OCI-LY3 (cell line): Measurements from ENCODE around the gene ARHGAP15.

Source experiments
- H2AFZ ChIP-seq: fragments of 200-600, 300-600 bp; shearing (Covaris generic); 2 replicates; pipeline ENCODE4 v1.6.0; 2014; ENCODE audit warnings: antibody characterized with exemption, low read depth, low read length
- H3K27ac ChIP-seq: fragments of 200-600, 300-600 bp; sonication (generic); 2 replicates; pipeline ENCODE4 v1.5.1; 2014; ENCODE audit warnings: mild to moderate bottlenecking, low read length, moderate library complexity, mixed read lengths
- H3K27me3 ChIP-seq: fragments of 200-600, 300-600 bp; sonication (generic); 2 replicates; pipeline ENCODE4 v1.6.1; 2014; ENCODE audit warnings: low read depth, low read length, mixed read lengths
- H3K36me3 ChIP-seq: fragments of 200-600, 300-600 bp; sonication (generic); replicated peaks from 2 replicates; pipeline ENCODE3; 2014; ENCODE audit warnings: low read depth, low read length, mixed read lengths
- H3K4me1 ChIP-seq: fragments of 300-600, 200-600 bp; sonication (generic); 2 replicates; pipeline ENCODE4 v1.6.1; 2014; ENCODE audit warnings: low read length, mixed read lengths
- H3K4me2 ChIP-seq: fragments of 200-600, 300-600 bp; sonication (generic); 2 replicates; pipeline ENCODE4 v1.6.1; 2014; ENCODE audit warnings: low read length, mixed read lengths
- H3K4me3 ChIP-seq: fragments of 300-600, 200-600 bp; sonication (generic); 2 replicates; pipeline ENCODE4 v1.5.1; 2014; ENCODE audit warnings: antibody characterized with exemption, mild to moderate bottlenecking, low read length, moderate library complexity
- H3K79me2 ChIP-seq: fragments of 300-600, 200-600 bp; shearing (Covaris generic); 2 replicates; pipeline ENCODE4 v1.6.1; 2014; ENCODE audit warnings: mild to moderate bottlenecking, low read length, mixed read lengths
- H3K9ac ChIP-seq: fragments of 300-600, 200-600 bp; shearing (Covaris generic); 2 replicates; pipeline ENCODE4 v1.6.0; 2014; ENCODE audit warnings: mild to moderate bottlenecking, low read length, moderate library complexity
- H3K9me3 ChIP-seq: fragments of 200-600, 300-600 bp; shearing (Covaris generic); 2 replicates; pipeline ENCODE4 v1.6.1; 2014; ENCODE audit warnings: low read length, mixed read lengths; ENCODE audit not compliant: insufficient read depth
- H4K20me1 ChIP-seq: fragments of 200-600, 300-600 bp; sonication (generic); 2 replicates; pipeline ENCODE4 v1.6.1; 2016; ENCODE audit warnings: low read length, mixed read lengths; ENCODE audit not compliant: insufficient read depth
- CTCF ChIP-seq: fragments of 200-600, 300-600 bp; sonication (generic); IDR thresholded peaks from 2 replicates; pipeline ENCODE4 v1.5.1; 2014; ENCODE audit warnings: antibody characterized with exemption, low read length, low read depth
- EZH2phosphoT487 ChIP-seq: fragments of 200-600 bp; shearing (Covaris generic); IDR thresholded peaks from 2 replicates; pipeline ENCODE4 v1.6.1; 2018; ENCODE audit warnings: antibody characterized with exemption, mixed run types, low read depth

The ARHGAP15 gene

GRCh38 chr2:143513081-143513480 is 383.9 kb downstream of the ARHGAP15 start:
- Histone ChIP-seq H3K27me3 (no peaks in the 10 kb centered on the region), H3K27ac (no peak overlapping the region), H3K4me1 (peaks cover 9% of the 10 kb centered on the region), H3K4me2 (peak overlapping the region; percentile 34), H3K4me3 (no peak overlapping the region), H4K20me1 (no peaks in the 10 kb centered on the region), H3K9ac (no peak overlapping the region), H3K9me3 (no peaks in the 10 kb centered on the region), H2AFZ (no peak overlapping the region), H3K36me3 (peaks cover 4% of the 10 kb centered on the region), H3K79me2 (no peaks in the 10 kb centered on the region)
- TF ChIP-seq EZH2phosphoT487, result no peak
- peak; percentile 84 for TF ChIP-seq CTCF

GRCh38 chr2:143514413-143514812 is 385.2 kb downstream of the ARHGAP15 start:
- Histone ChIP-seq H3K9me3 (no peaks in the 10 kb centered on the region), H3K79me2 (no peaks in the 10 kb centered on the region), H3K36me3 (peaks cover 4% of the 10 kb centered on the region), H2AFZ (no peak overlapping the region), H3K9ac (no peak overlapping the region), H4K20me1 (no peaks in the 10 kb centered on the region), H3K4me3 (no peak overlapping the region), H3K27me3 (no peaks in the 10 kb centered on the region), H3K4me2 (no peak overlapping the region), H3K4me1 (peaks cover 9% of the 10 kb centered on the region), H3K27ac (no peak overlapping the region)
- no peak for TF ChIP-seq EZH2phosphoT487
- TF ChIP-seq CTCF, result no peak

- Histone ChIP-seq H3K79me2 (no peaks in the 10 kb centered on the region), H3K4me3 (no peak overlapping the region)
- TF ChIP-seq CTCF, result no peak
- no peak for TF ChIP-seq EZH2phosphoT487
These were observed 386.1 kb downstream of the ARHGAP15 start for GRCh38 chr2:143515318-143515717.

GRCh38 chr2:143519521-143519920 is 390.3 kb downstream of the ARHGAP15 start:
- no peaks in the 10 kb centered on the region for H4K20me1 ChIP-seq
- no peaks in the 10 kb centered on the region for H3K9me3 ChIP-seq
- no peak overlapping the region for H3K9ac ChIP-seq
- H3K27me3 ChIP-seq, result no peaks in the 10 kb centered on the region
- H3K4me3 ChIP-seq, result no peak overlapping the region
- H3K4me2 ChIP-seq, result no peak overlapping the region
- no peak for TF ChIP-seq CTCF
- no peak for TF ChIP-seq EZH2phosphoT487
- no peak overlapping the region for H3K27ac ChIP-seq
- H3K79me2 ChIP-seq, result no peaks in the 10 kb centered on the region
- H3K36me3 ChIP-seq, result peaks cover 4% of the 10 kb centered on the region
- H3K4me1 ChIP-seq, result no peaks in the 10 kb centered on the region
- no peak overlapping the region for H2AFZ ChIP-seq

More at GRCh38 chr2:143515318-143515717, 386.1 kb downstream of the ARHGAP15 start:
- peaks cover 4% of the 10 kb centered on the region for H3K36me3 ChIP-seq
- no peak overlapping the region for H3K27ac ChIP-seq
- H3K9me3 ChIP-seq, result no peaks in the 10 kb centered on the region
- H3K9ac ChIP-seq, result no peak overlapping the region
- H3K27me3 ChIP-seq, result no peaks in the 10 kb centered on the region
- no peak overlapping the region for H3K4me2 ChIP-seq
- no peaks in the 10 kb centered on the region for H4K20me1 ChIP-seq
- no peak overlapping the region for H2AFZ ChIP-seq
- peaks cover 9% of the 10 kb centered on the region for H3K4me1 ChIP-seq
